Measurements from ENCODE around the gene LGI1. TPM values are rescaled to one million over a fixed set of nuclear protein-coding genes. Genes with fewer than 3 reads are reported as not detected.

LGI1 gene
- total RNA-seq, 6 experiments from 2014 or later = not detected

- H3K9me3 Mint-ChIP-seq = no peaks in the 10 kb centered on the region; the same call in 1 of the 2 replicates
- no peak for DNase-seq
- H3K27me3 Mint-ChIP-seq (ENCODE audit: insufficient read depth) = peaks cover 39% of the 10 kb centered on the region
- no peaks in the 10 kb centered on the region for H3K36me3 Mint-ChIP-seq (ENCODE audit: low read depth)
- no peak for TF ChIP-seq CTCF (IDR thresholded peaks at IDR 0.05)
- no peaks in the 10 kb centered on the region for H3K4me1 Mint-ChIP-seq (ENCODE audit: low read depth)
- H3K27ac Mint-ChIP-seq = no peak overlapping the region
- no peak overlapping the region for H3K4me3 Mint-ChIP-seq
These were observed 80.1 kb downstream of the LGI1 start for GRCh38 chr10:93837822-93838221.

- H3K4me3 Mint-ChIP-seq = no peak overlapping the region
- no peaks in the 10 kb centered on the region; the same call in 1 of the 2 replicates for H3K9me3 Mint-ChIP-seq
- peaks cover 37% of the 10 kb centered on the region for H3K27me3 Mint-ChIP-seq (ENCODE audit: insufficient read depth)
- no peak overlapping the region for H3K27ac Mint-ChIP-seq
- H3K36me3 Mint-ChIP-seq (ENCODE audit: low read depth) = no peaks in the 10 kb centered on the region
- TF ChIP-seq CTCF (IDR thresholded peaks at IDR 0.05) = no peak
- H3K4me1 Mint-ChIP-seq (ENCODE audit: low read depth) = no peaks in the 10 kb centered on the region
- DNase-seq = no peak
These were observed 80.5 kb downstream of the LGI1 start for GRCh38 chr10:93838278-93838677.

- H3K9me3 Mint-ChIP-seq = peaks cover 5% of the 10 kb centered on the region; the same call in 1 of the 2 replicates
- no peaks in the 10 kb centered on the region for H3K4me1 Mint-ChIP-seq (ENCODE audit: low read depth)
- peaks cover 6% of the 10 kb centered on the region; the same call in 1 of the 2 replicates for H3K36me3 Mint-ChIP-seq (ENCODE audit: low read depth)
- H3K27me3 Mint-ChIP-seq (ENCODE audit: insufficient read depth) = peaks cover 26% of the 10 kb centered on the region
- H3K27ac Mint-ChIP-seq = no peak overlapping the region
- no peak for DNase-seq
- no peak for TF ChIP-seq CTCF (IDR thresholded peaks at IDR 0.05)
- H3K4me3 Mint-ChIP-seq = no peak overlapping the region
These were observed 84.2 kb downstream of the LGI1 start for GRCh38 chr10:93841961-93842360.

GRCh38 chr10:93844979-93845626 lies 87.4 kb downstream of the LGI1 start:
- peaks cover 6% of the 10 kb centered on the region; the same call in 1 of the 2 replicates for H3K36me3 Mint-ChIP-seq (ENCODE audit: low read depth)
- TF ChIP-seq CTCF (IDR thresholded peaks at IDR 0.05) = no peak
- H3K27ac Mint-ChIP-seq = no peak overlapping the region
- H3K27me3 Mint-ChIP-seq (ENCODE audit: insufficient read depth) = peaks cover 23% of the 10 kb centered on the region
- no peaks in the 10 kb centered on the region for H3K4me1 Mint-ChIP-seq (ENCODE audit: low read depth)
- DNase-seq = no peak
- peaks cover 5% of the 10 kb centered on the region; the same call in 1 of the 2 replicates for H3K9me3 Mint-ChIP-seq
- no peak overlapping the region for H3K4me3 Mint-ChIP-seq

Other genes starting within 250 kb of the LGI1 start
- not detected for gene FFAR4, start 191.3 kb upstream of the LGI1 start, total RNA-seq (2021; fragmentation: NEBNext Ultra II Directional; extraction: Animal tissue kit (Norgen Biotek cat#: 25700))
- not detected for gene RBP4, start 156.7 kb upstream of the LGI1 start, total RNA-seq (2021; fragmentation: NEBNext Ultra II Directional; extraction: Animal tissue kit (Norgen Biotek cat#: 25700))
- gene PDE6C, start 145.4 kb upstream of the LGI1 start, total RNA-seq (2021; fragmentation: NEBNext Ultra II Directional; extraction: Animal tissue kit (Norgen Biotek cat#: 25700)) = not detected
- gene FRA10AC1, start 55.3 kb upstream of the LGI1 start, total RNA-seq (2021; fragmentation: NEBNext Ultra II Directional; extraction: Animal tissue kit (Norgen Biotek cat#: 25700)) = 10 to 100 TPM in 2 of 6 experiments, 1 to 10 TPM in 4; 8.3 to 10.7 (median 9.2) TPM
- gene SLC35G1, start 136.0 kb downstream of the LGI1 start, total RNA-seq (2021; fragmentation: NEBNext Ultra II Directional; extraction: Animal tissue kit (Norgen Biotek cat#: 25700)) = 1 to 10 TPM; 5.2 to 7.2 (median 5.7) TPM
- under 1 TPM; 0.41 to 0.74 (median 0.47) TPM for gene PLCE1, start 236.0 kb downstream of the LGI1 start, total RNA-seq (2021; fragmentation: NEBNext Ultra II Directional; extraction: Animal tissue kit (Norgen Biotek cat#: 25700))

Measured in HFFc6 (cell line).